Heart left ventricle (tissue), 13 donors: ENCODE results near the gene TRAF3.

ENCODE experiments used
- CTCF ChIP-seq, 12 donors: fragments of 200-600 bp; sonication (generic) in 4 of 12; IDR thresholded peaks; one replicate each; pipeline versions ENCODE4 v1.5.0 to v1.8.0; 2018 to 2022; ENCODE audit warnings: antibody characterized with exemption in 12 of 12, mild to moderate bottlenecking in 5 of 12
- POLR2A ChIP-seq, 2 donors: fragments of 450-650 bp; IDR thresholded peaks; one replicate each; pipeline ENCODE4 v1.6.1; 2017; ENCODE audit warnings: antibody characterized with exemption in 2 of 2, mild to moderate bottlenecking in 2 of 2, moderate library complexity in 2 of 2
- donor health status: ischemic (EF 13 %, LVEDD 7.1; RV severe dilation, severe dysfunction).
- donor health status: DM: no; HTN: yes; CAD: no.
- donor health status: DM: no; HTN: no; CAD: no.
- donor health status: ischemic (EF 25% LVEDD 6.9; RV normal size, moderate dysfunction).
- donor health status: ischemic (EF 25% LVEDD 5.7; RV mildly dilated, moderate dysfunction).
- donor health status: ischemic (EF 35%, LVEDD 5.7; RV mildly dilated, moderate dysfunction).
- donor health status: nonischemic (EF 11% LVEDD 7.7; RV severe dilation, severe dysfunction).
- donor health status: DM: yes; HTN: yes; CAD: no.
- donor health status: PGD.
- donor health status: ischemic (EF 29% LVEDD 5.4; RV normal size, mild dysfunction).
- donor health status: nonischemic (EF 23%, LVEDD 6.1; RV moderate dilation, normal function).

GRCh38 chr14:102825307-102826095, 48.3 kb downstream of the TRAF3 start:
- TF ChIP-seq CTCF (IDR thresholded peaks at IDR 0.05): no peak
- TF ChIP-seq POLR2A (IDR thresholded peaks at IDR 0.05): no peak
